B cell (primary cell): ENCODE results near the gene SOX13. TPM values are rescaled to one million over a fixed set of nuclear protein-coding genes. Genes with fewer than 3 reads are reported as not detected.

Experiments used
- ATAC-seq: fragments of 200-7000 bp; cut with Tn5 transposase; one replicate; pipeline ENCODE4 v1.10.0; 2021; ENCODE audit warnings: low read depth, mild to moderate bottlenecking, moderate number of reproducible peaks, moderate library complexity
- CTCF ChIA-PET: fragments of 350-600 bp; sonication (Branson Sonifier 250); formaldehyde crosslinking; loops from one replicate; lab custom pipeline; 2021; ENCODE audit warnings: antibody characterized with exemption, inconsistent platforms; lab: Charles Lee
- POLR2A ChIA-PET: fragments of 350-600 bp; sonication (Branson Sonifier 250); formaldehyde crosslinking; loops from one replicate; lab custom pipeline; 2021; ENCODE audit warnings: antibody characterized with exemption; lab: Charles Lee
- DNase-seq: peaks from one replicate; pipeline ENCODE4 v3.0.0; 2013
- H2AFZ ChIP-seq: 2 replicates; pipeline ENCODE4 v1.6.1; 2012; ENCODE audit warnings: mild to moderate bottlenecking, low read depth, low read length; ENCODE audit not compliant: insufficient read depth, poor library complexity, severe bottlenecking
- H3K27ac ChIP-seq, 2 donors: 1 replicate in 1 of 2; 2 replicates in 1 of 2; pipeline ENCODE4 v1.5.1; 2012 to 2013; ENCODE audit warnings: low read length in 2 of 2, mild to moderate bottlenecking in 2 of 2, moderate library complexity in 1 of 2
- H3K27me3 ChIP-seq, 4 experiments: fragments of 200-600 bp in 1 of 4; sonication (generic) in 1 of 4; replicated peaks in 1 of 4; 1 replicate in 2 of 4; 2 replicates in 2 of 4; pipeline versions ENCODE4 v1.6.1 to v1.7.0; 2013 to 2016; ENCODE audit warnings: low read length in 3 of 4, mild to moderate bottlenecking in 2 of 4, mixed read lengths in 1 of 4, moderate library complexity in 1 of 4; ENCODE audit not compliant: insufficient read depth in 4 of 4, control insufficient read depth in 3 of 4; ENCODE audit errors: control extremely low read depth in 1 of 4
- H3K36me3 ChIP-seq, 2 experiments: replicated peaks in 1 of 2; 1 replicate in 1 of 2; 2 replicates in 1 of 2; pipeline versions ENCODE4 v1.6.1 to v1.7.1; 2013; ENCODE audit warnings: low read length in 1 of 2; ENCODE audit not compliant: insufficient read depth in 2 of 2, control insufficient read depth in 1 of 2; ENCODE audit errors: control extremely low read depth in 1 of 2, extremely low read depth in 1 of 2
- H3K4me1 ChIP-seq, 2 donors: fragments of 200-600 bp in 1 of 2; sonication (generic) in 1 of 2; 1 replicate in 1 of 2; 2 replicates in 1 of 2; pipeline versions ENCODE4 v1.5.1 to v1.6.1; 2013 to 2017; ENCODE audit warnings: low read length in 2 of 2; ENCODE audit not compliant: control insufficient read depth in 2 of 2, insufficient read depth in 2 of 2
- H3K4me2 ChIP-seq: replicated peaks from 2 replicates; pipeline ENCODE3; 2012; ENCODE audit warnings: mild to moderate bottlenecking, low read depth, low read length; ENCODE audit not compliant: poor library complexity, severe bottlenecking
- H3K4me3 ChIP-seq, 5 experiments: fragments of 200-600 bp in 1 of 5; sonication (generic) in 1 of 5; 1 replicate in 3 of 5; 2 replicates in 2 of 5; pipeline versions ENCODE4 v1.5.1 to v1.7.0; 2011 to 2016; ENCODE audit warnings: low read length in 4 of 5, mild to moderate bottlenecking in 4 of 5, low read depth in 2 of 5, control low read depth in 1 of 5, moderate library complexity in 1 of 5; ENCODE audit not compliant: insufficient read depth in 1 of 5; ENCODE audit errors: control extremely low read depth in 1 of 5, extremely low read depth in 1 of 5
- H3K79me2 ChIP-seq: fragments of 200-600 bp; sonication (generic); one replicate; pipeline ENCODE4 v1.6.0; 2016; ENCODE audit warnings: low read length; ENCODE audit not compliant: control insufficient read depth, insufficient read depth
- H3K9ac ChIP-seq: fragments of 200-600 bp; sonication (generic); 2 replicates; pipeline ENCODE4 v1.6.1; 2017; ENCODE audit warnings: mild to moderate bottlenecking, low read length, moderate library complexity
- H3K9me3 ChIP-seq, 3 donors: one replicate each; pipeline versions ENCODE4 v1.6.1 to v1.7.1; 2013; ENCODE audit warnings: low read length in 2 of 3; ENCODE audit not compliant: control insufficient read depth in 2 of 3, insufficient read depth in 1 of 3; ENCODE audit errors: control extremely low read depth in 1 of 3
- H4K20me1 ChIP-seq: 2 replicates; pipeline ENCODE4 v1.6.0; 2012; ENCODE audit warnings: mild to moderate bottlenecking, low read length; ENCODE audit not compliant: insufficient read depth, control insufficient read depth, poor library complexity, severe bottlenecking
- H3K27ac Mint-ChIP-seq: one replicate; pipeline ENCODE4 v1.8.0; 2021; ENCODE audit warnings: mixed read lengths
- H3K27me3 Mint-ChIP-seq: one replicate; pipeline ENCODE4 v1.8.0; 2021; ENCODE audit warnings: mixed read lengths
- H3K4me1 Mint-ChIP-seq: one replicate; pipeline ENCODE4 v1.8.0; 2021; ENCODE audit warnings: mixed read lengths
- H3K4me3 Mint-ChIP-seq: one replicate; pipeline ENCODE4 v1.8.0; 2021; ENCODE audit warnings: mixed read lengths
- H3K9me3 Mint-ChIP-seq: one replicate; pipeline ENCODE4 v1.8.0; 2022; ENCODE audit warnings: mixed read lengths; ENCODE audit not compliant: insufficient read depth
- EZH2 ChIP-seq: IDR thresholded peaks from 2 replicates; pipeline ENCODE4 v1.6.1; 2012; ENCODE audit warnings: borderline replicate concordance, low read depth, mild to moderate bottlenecking, moderate library complexity, low read length; ENCODE audit not compliant: insufficient read depth, poor library complexity, severe bottlenecking
- WGBS: methylation state at CpG from one replicate; pipeline ENCODE4 v1.1.5; 2013; ENCODE audit warnings: missing lambda C conversion rate; ENCODE audit not compliant: insufficient coverage; 5-methylcytosine and 5-hydroxymethylcytosine counted together
- intact Hi-C: fragments of 100-400 bp; cut with micrococcal nuclease; formaldehyde crosslinking; loops from one replicate; pipeline ENCODE4 v1.10.0; 2022
- polyA plus RNA-seq: library from polyadenylated mRNA; depleted of rRNA; stranded (reverse); fragments of >200 nt; gene quantifications from 2 replicates; pipeline ENCODE4 v1.2.3, GENCODE V29; 2012
- total RNA-seq, 2 donors: library from RNA; stranded (reverse); fragments of 120-200 nt in 1 of 2; gene quantifications; 1 replicate in 1 of 2; 2 replicates in 1 of 2; pipeline versions ENCODE4 v1.2.3 to v1.2.4, GENCODE V29; 2013 to 2022
- TF ChIP-seq, protein P1 (sequence below): fragments of 200-600 bp; IDR thresholded peaks from one replicate; pipeline ENCODE4 v1.8.0; 2022; ENCODE audit warnings: antibody characterized with exemption, mild to moderate bottlenecking

The SOX13 gene
- total and polyA plus RNA-seq, 2 donors (not counting 1 experiment from before 2014, with no cell fraction given), result 0.15 to 1.3 TPM

DNA sequence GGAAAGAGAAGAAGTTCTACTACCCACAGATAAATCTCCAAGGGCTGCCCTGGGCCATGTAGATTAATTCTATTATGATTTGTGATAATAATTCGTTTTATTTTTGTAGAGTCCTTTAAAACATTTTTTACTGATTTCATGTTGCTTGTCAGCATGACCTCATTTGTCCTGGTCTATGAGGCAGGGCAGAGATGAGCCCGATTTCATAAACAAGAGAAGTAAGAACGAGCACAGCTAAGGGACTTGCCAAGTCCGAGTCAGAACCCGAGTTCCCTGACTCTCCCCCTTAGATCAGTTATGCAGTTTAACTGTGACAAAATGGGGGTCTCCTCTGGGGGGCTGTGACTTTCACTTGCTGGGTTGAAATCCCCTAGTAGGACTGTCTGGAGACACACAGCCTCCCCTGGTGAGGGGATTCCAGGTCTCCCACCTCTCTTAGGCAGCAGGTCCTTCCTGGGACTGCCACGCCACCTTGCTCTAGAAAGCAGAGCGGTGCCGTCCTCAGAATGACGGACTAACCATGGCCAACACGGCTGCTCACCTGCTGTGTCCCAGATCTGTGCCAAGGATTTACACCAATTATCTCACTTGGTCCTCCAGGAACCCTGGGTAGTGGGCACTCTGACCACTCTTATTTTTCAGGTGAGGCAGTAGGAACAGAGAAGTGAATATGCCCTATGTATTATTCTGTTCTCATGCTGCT, 31.0 kb upstream of the SOX13 start:
- TF ChIP-seq, protein P1, sequence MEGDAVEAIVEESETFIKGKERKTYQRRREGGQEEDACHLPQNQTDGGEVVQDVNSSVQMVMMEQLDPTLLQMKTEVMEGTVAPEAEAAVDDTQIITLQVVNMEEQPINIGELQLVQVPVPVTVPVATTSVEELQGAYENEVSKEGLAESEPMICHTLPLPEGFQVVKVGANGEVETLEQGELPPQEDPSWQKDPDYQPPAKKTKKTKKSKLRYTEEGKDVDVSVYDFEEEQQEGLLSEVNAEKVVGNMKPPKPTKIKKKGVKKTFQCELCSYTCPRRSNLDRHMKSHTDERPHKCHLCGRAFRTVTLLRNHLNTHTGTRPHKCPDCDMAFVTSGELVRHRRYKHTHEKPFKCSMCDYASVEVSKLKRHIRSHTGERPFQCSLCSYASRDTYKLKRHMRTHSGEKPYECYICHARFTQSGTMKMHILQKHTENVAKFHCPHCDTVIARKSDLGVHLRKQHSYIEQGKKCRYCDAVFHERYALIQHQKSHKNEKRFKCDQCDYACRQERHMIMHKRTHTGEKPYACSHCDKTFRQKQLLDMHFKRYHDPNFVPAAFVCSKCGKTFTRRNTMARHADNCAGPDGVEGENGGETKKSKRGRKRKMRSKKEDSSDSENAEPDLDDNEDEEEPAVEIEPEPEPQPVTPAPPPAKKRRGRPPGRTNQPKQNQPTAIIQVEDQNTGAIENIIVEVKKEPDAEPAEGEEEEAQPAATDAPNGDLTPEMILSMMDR, result no peak
- TF ChIP-seq EZH2, result no peak
- no peak overlapping the region for H3K27ac ChIP-seq
- intact Hi-C loops, result no loop called here
- no peaks in the 10 kb centered on the region for H3K4me1 ChIP-seq
- no peaks in the 10 kb centered on the region for H3K9me3 Mint-ChIP-seq
- H3K4me3 ChIP-seq, result no peak overlapping the region
- no peaks in the 10 kb centered on the region for H4K20me1 ChIP-seq
- peaks cover 0 to 4% (median 0%) of the 10 kb centered on the region in 3 donors for H3K9me3 ChIP-seq
- POLR2A ChIA-PET, result no interaction called here
- H3K27ac Mint-ChIP-seq, result no peak overlapping the region
- 93% methylated on average over 5 of the region's 10 CpGs for WGBS
- H3K4me2 ChIP-seq, result no peak overlapping the region
- no peak overlapping the region for H3K4me3 Mint-ChIP-seq
- no peak for ATAC-seq
- H2AFZ ChIP-seq, result no peak overlapping the region
- DNase-seq, result no peak
- no peak overlapping the region for H3K9ac ChIP-seq
- no peaks in the 10 kb centered on the region for H3K36me3 ChIP-seq
- H3K79me2 ChIP-seq, result no peaks in the 10 kb centered on the region
- H3K27me3 Mint-ChIP-seq, result peaks cover 18% of the 10 kb centered on the region
- no peaks in the 10 kb centered on the region for H3K4me1 Mint-ChIP-seq
- CTCF ChIA-PET, result no interaction called here
- peaks cover 0 to 6% (median 3%) of the 10 kb centered on the region in 4 experiments for H3K27me3 ChIP-seq

DNA sequence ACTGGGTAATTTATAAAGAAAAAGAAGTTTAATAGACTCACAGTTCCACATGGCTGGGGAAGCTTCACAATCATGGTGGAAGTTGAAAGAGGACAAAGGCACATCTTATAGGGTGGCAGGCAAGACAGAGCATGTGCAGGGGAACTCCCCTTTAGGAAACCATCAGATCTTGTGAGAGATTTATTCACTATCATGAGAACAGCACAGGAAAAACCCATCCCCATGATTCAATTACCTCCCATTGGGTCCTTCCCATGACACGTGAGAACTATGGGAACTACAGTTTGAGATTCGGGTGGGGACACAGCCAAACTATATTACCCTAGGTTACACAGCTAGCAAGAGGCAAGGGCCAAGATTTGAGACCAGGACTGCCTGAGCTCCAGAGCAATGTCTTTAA, 30.4 kb upstream of the SOX13 start:
- Histone ChIP-seq H2AFZ (no peak overlapping the region), H3K4me3 (no peak overlapping the region), H3K27ac (no peak overlapping the region), H3K4me2 (no peak overlapping the region), H3K36me3 (no peaks in the 10 kb centered on the region), H3K27me3 (peaks cover 0 to 6% (median 1%) of the 10 kb centered on the region in 4 experiments), H3K4me1 (no peaks in the 10 kb centered on the region), H3K9me3 (peaks cover 0 to 4% (median 0%) of the 10 kb centered on the region in 3 donors), H3K79me2 (no peaks in the 10 kb centered on the region), H4K20me1 (no peaks in the 10 kb centered on the region), H3K9ac (no peak overlapping the region)
- CTCF ChIA-PET, result no interaction called here
- DNase-seq, result no peak
- Mint-ChIP-seq H3K4me3 (no peak overlapping the region), H3K27ac (no peak overlapping the region), H3K4me1 (no peaks in the 10 kb centered on the region), H3K27me3 (peaks cover 18% of the 10 kb centered on the region), H3K9me3 (no peaks in the 10 kb centered on the region)
- POLR2A ChIA-PET, result no interaction called here
- intact Hi-C loops, result no loop called here
- ATAC-seq, result no peak
- no peak for TF ChIP-seq EZH2
- TF ChIP-seq, protein P1, result no peak
- 100% methylated on average over 2 of the region's 2 CpGs for WGBS
